BLaER1 treated with 17β-estradiol and CSF1 and Interleukin-3, amounts not matched to agents 10 nM and 100 nM (cell line): ENCODE data around the gene GXYLT2.

Experiments
- H3K27ac ChIP-seq, 11 experiments: shearing (Covaris generic); formaldehyde crosslinking; 2 replicates each; pipeline ENCODE4 v1.8.1; 2022
- H3K27me3 ChIP-seq, 11 experiments: shearing (Covaris generic); formaldehyde crosslinking; 2 replicates each; pipeline ENCODE4 v1.8.1; 2022
- H3K36me3 ChIP-seq, 11 experiments: shearing (Covaris generic); formaldehyde crosslinking; 2 replicates each; pipeline ENCODE4 v1.8.1; 2022
- H3K4me1 ChIP-seq, 10 experiments: shearing (Covaris generic); formaldehyde crosslinking; 2 replicates each; pipeline ENCODE4 v1.8.1; 2022
- H3K4me2 ChIP-seq, 11 experiments: shearing (Covaris generic); formaldehyde crosslinking; 2 replicates each; pipeline ENCODE4 v1.8.1; 2022
- H3K4me3 ChIP-seq, 10 experiments: shearing (Covaris generic); formaldehyde crosslinking; 2 replicates each; pipeline ENCODE4 v1.8.1; 2022
- H3K9ac ChIP-seq, 11 experiments: shearing (Covaris generic); formaldehyde crosslinking; 2 replicates each; pipeline ENCODE4 v1.8.1; 2022
- H3K9me3 ChIP-seq, 11 experiments: shearing (Covaris generic); formaldehyde crosslinking; replicated peaks in 1 of 11; 2 replicates each; pipeline ENCODE4 v1.8.1; 2022
- H4K20me1 ChIP-seq, 11 experiments: shearing (Covaris generic); formaldehyde crosslinking; 2 replicates each; pipeline ENCODE4 v1.8.1; 2022
- Cebpa-rat ChIP-seq, 11 experiments: shearing (Covaris generic); IDR thresholded peaks; 2 replicates each; pipeline ENCODE4 v1.8.1; 2022

GXYLT2 gene

DNA sequence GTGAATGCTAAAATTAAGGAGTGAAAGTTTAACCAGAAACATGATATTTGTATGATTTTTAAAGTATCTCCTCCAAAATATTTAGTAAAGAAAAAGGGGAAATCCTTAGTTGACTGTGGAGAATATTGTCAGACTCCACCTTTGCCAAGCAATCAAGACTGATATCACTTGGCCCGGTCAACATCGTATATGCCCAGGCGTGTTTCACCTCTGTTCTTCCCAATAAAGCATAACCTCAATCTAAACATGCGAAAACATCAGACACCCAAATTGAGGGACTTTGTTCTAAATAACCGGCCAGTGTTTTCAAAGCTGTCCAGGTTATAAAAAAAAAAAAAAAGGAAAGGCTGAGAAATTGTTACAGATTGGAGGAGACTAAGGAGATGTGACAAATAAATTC, 54.6 kb downstream of the GXYLT2 start:
- no peak overlapping the region for H3K4me3 ChIP-seq
- H3K9me3 ChIP-seq: 0 out of 22 replicates have a peak, but pooled peaks cover 0 to 5% (median 0%) of the 10 kb centered on the region in 11 experiments
- H3K27me3 ChIP-seq: no peaks in the 10 kb centered on the region
- H3K9ac ChIP-seq: no peak overlapping the region
- H3K27ac ChIP-seq: no peak overlapping the region
- no peaks in the 10 kb centered on the region for H4K20me1 ChIP-seq
- H3K36me3 ChIP-seq: no peaks in the 10 kb centered on the region
- TF ChIP-seq Cebpa-rat (IDR thresholded peaks at IDR 0.05): no peak
- peaks cover 15 to 30% (median 23%) of the 10 kb centered on the region in 10 experiments for H3K4me1 ChIP-seq
- no peak overlapping the region for H3K4me2 ChIP-seq

DNA sequence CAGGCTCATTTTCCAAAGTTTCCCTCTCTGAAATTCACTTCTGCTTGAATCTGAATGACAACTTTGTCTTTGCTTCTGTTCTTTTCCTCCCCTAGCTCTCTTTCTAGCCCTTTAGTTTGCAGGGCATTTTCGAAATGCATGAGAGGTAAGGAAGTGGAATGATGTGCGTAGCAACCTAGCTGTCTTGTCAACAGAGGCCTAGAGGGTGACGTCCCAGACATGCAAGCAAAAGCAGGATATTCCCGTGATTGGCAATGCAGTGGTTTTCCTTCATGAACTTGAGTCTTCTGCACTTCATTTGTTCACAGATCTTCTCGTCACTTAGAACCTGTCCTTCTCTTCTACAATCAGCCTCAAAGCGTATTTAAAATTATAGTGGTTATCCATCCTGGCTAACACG, 56.9 kb downstream of the GXYLT2 start:
- peak overlapping the region in 2 of 11 experiments; percentile 17 to 30; a peak in 3 of 22 replicates for H3K27ac ChIP-seq
- H3K9ac ChIP-seq: no peak overlapping the region
- peaks cover 11 to 24% (median 21%) of the 10 kb centered on the region in 10 experiments for H3K4me1 ChIP-seq
- no peaks in the 10 kb centered on the region for H3K36me3 ChIP-seq
- no peaks in the 10 kb centered on the region for H4K20me1 ChIP-seq
- peak overlapping the region in 8 of 11 experiments; percentile 45 to 86 (median 66); a peak in 11 of 22 replicates for H3K4me2 ChIP-seq
- 0 out of 22 replicates have a peak, but pooled peaks cover 0 to 5% (median 0%) of the 10 kb centered on the region in 11 experiments for H3K9me3 ChIP-seq
- no peak overlapping the region for H3K4me3 ChIP-seq
- no peaks in the 10 kb centered on the region for H3K27me3 ChIP-seq
- TF ChIP-seq Cebpa-rat (IDR thresholded peaks at IDR 0.05): no peak

DNA sequence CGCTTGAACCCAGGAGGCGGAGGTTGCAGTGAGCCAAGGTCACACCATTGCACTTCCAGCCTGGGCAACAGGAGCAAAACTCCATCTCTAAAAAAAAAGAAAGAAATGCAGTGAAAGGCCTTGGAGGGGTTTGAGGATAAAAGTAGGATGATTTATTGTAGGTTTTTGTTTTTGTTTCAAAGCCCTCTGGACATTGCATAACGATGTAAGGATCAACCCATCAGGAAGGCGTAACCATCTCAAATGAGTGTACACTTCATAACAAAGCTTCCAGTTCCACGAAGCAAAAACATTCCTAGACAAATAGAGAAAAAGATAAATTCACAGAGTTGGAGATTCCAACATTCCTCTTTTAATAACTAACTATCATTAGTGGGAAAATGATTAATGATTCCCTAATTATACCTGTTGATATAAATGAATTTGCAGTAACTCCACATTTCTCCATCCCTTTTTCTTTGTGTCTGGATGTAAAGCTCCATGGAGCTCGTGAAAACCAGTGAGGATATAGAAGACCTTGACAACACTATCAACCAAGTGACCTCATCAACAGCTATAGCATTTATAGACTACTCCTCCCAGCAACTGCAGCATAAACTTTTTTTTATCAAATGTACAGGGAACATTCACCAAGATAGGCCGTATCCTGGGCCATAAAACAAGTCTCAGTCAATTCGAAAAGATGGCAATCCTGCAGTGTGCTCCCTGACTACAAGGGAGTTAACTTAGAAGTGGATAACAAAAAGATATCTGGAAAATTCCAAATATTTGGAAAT, 60.1 kb downstream of the GXYLT2 start:
- H3K27me3 ChIP-seq: no peaks in the 10 kb centered on the region
- no peaks in the 10 kb centered on the region for H3K36me3 ChIP-seq
- H3K4me1 ChIP-seq: peaks cover 11 to 52% (median 35%) of the 10 kb centered on the region in 10 experiments
- no peak for TF ChIP-seq Cebpa-rat (IDR thresholded peaks at IDR 0.05)
- H3K9ac ChIP-seq: no peak overlapping the region
- H3K9me3 ChIP-seq: 0 out of 22 replicates have a peak, but pooled peaks cover 0 to 5% (median 0%) of the 10 kb centered on the region in 11 experiments
- no peaks in the 10 kb centered on the region for H4K20me1 ChIP-seq
- H3K4me2 ChIP-seq: no peak overlapping the region
- no peak overlapping the region for H3K4me3 ChIP-seq
- no peak overlapping the region for H3K27ac ChIP-seq

DNA sequence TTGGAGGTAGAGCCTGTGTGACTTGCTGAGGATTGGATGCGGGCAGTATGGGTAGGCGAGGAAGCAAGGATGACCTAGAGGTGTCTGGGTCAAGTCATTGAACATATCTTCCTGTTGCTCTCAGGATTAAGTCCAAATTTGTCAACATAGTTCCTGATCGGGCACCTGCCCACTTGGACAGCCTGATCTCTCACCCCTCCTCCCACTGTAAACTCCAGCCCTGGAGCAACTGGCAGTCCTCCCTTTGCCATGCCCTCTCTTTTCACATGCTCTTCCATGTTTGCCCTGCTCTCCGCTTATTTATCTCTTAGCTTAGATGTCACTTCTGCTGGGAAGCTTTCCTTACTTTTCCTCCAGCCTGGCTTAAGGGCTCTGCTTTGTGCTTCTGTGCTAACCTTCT, 61.2 kb downstream of the GXYLT2 start:
- H3K36me3 ChIP-seq: no peaks in the 10 kb centered on the region
- H3K9ac ChIP-seq: no peak overlapping the region
- H3K9me3 ChIP-seq: 0 out of 22 replicates have a peak, but pooled peaks cover 0 to 5% (median 0%) of the 10 kb centered on the region in 11 experiments
- H3K27ac ChIP-seq: no peak overlapping the region
- no peaks in the 10 kb centered on the region for H3K27me3 ChIP-seq
- H3K4me2 ChIP-seq: no peak overlapping the region
- TF ChIP-seq Cebpa-rat (IDR thresholded peaks at IDR 0.05): no peak
- H3K4me3 ChIP-seq: no peak overlapping the region
- H3K4me1 ChIP-seq: peaks cover 11 to 57% (median 41%) of the 10 kb centered on the region in 10 experiments
- no peaks in the 10 kb centered on the region for H4K20me1 ChIP-seq

DNA sequence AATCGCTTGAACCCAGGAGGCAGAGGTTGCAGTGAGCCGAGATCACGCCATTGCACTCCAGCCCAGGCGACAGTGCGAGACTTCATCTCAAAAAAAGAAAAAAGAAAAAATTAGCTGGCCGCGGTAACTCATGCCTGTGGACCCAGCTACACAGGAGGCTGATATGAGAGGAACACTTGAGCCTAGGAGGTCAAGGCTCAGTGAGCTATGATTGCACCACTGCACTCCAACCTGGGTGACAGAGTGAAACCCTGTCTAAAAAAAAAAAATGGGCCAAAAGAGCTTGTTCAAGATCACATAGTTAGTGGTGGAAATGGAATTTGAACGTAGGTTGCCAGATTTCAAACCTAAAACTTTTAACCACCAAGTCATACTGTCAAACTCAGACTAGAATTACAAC, 62.5 kb downstream of the GXYLT2 start:
- H3K4me3 ChIP-seq: no peak overlapping the region
- H3K4me1 ChIP-seq: peaks cover 10 to 46% (median 34%) of the 10 kb centered on the region in 10 experiments
- H4K20me1 ChIP-seq: no peaks in the 10 kb centered on the region
- no peak overlapping the region for H3K9ac ChIP-seq
- H3K27me3 ChIP-seq: no peaks in the 10 kb centered on the region
- H3K36me3 ChIP-seq: no peaks in the 10 kb centered on the region
- no peaks in the 10 kb centered on the region for H3K9me3 ChIP-seq
- TF ChIP-seq Cebpa-rat (IDR thresholded peaks at IDR 0.05): no peak
- peak overlapping the region in 8 of 11 experiments; percentile 7 to 55 (median 40); a peak in 13 of 22 replicates for H3K4me2 ChIP-seq
- H3K27ac ChIP-seq: no peak overlapping the region

DNA sequence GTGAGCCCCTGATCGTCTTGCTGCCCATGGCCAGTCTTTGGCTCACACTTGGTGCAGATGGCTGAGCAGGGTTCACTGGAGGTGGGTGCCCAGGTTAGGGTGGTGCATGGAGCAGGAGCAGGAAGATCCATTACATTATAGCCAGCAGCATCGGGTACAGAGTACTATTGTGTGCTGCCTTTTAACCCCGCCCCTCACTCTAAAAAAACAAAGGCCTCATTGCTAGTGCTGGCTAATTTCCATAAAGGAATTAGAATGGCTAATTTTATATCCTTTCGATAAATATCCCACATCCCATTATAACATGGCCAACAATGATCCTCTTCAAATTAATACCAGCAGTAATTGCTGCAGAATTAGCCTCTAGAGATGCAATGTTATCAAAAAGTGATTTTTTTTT, 63.0 kb downstream of the GXYLT2 start:
- no peak for TF ChIP-seq Cebpa-rat (IDR thresholded peaks at IDR 0.05)
- Histone ChIP-seq H3K4me1 (peaks cover 6 to 41% (median 29%) of the 10 kb centered on the region in 10 experiments), H3K27me3 (no peaks in the 10 kb centered on the region), H3K9me3 (no peaks in the 10 kb centered on the region), H3K9ac (no peak overlapping the region), H3K4me2 (peak overlapping the region in 8 of 11 experiments; percentile 7 to 55 (median 40); a peak in 13 of 22 replicates), H3K27ac (no peak overlapping the region), H3K4me3 (no peak overlapping the region), H4K20me1 (no peaks in the 10 kb centered on the region), H3K36me3 (no peaks in the 10 kb centered on the region)

DNA sequence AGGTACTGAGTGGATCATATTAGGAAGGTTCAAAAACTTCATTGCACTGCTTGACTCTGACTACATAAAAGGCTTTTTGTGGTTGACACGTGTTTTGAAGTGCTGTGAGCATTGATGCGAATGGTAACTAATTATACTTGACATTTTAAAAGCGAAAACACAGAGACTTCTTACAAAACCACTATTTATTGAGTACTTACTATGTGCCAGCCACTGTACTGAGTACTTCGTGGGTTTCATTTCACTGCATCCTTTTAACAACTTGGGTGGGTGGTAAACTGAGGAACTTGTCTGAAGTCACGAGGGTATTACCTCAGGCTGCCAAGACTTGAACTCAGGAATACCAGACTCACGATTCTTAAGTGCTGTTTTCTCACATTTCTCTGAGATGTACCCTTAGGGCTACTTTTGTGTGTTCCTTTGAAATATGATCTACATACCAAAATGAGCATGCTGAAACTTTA, 63.4 kb downstream of the GXYLT2 start:
- no peaks in the 10 kb centered on the region for H3K36me3 ChIP-seq
- no peak overlapping the region for H3K27ac ChIP-seq
- H4K20me1 ChIP-seq: no peaks in the 10 kb centered on the region
- H3K9me3 ChIP-seq: no peaks in the 10 kb centered on the region
- peak overlapping the region in 5 of 11 experiments; percentile 7 to 50 (median 20); a peak in 7 of 22 replicates for H3K4me2 ChIP-seq
- no peak for TF ChIP-seq Cebpa-rat (IDR thresholded peaks at IDR 0.05)
- H3K4me3 ChIP-seq: no peak overlapping the region
- peaks cover under 1 to 37% (median 24%) of the 10 kb centered on the region in 10 experiments; a peak in 19 of 20 replicates for H3K4me1 ChIP-seq
- H3K9ac ChIP-seq: no peak overlapping the region
- H3K27me3 ChIP-seq: no peaks in the 10 kb centered on the region

DNA sequence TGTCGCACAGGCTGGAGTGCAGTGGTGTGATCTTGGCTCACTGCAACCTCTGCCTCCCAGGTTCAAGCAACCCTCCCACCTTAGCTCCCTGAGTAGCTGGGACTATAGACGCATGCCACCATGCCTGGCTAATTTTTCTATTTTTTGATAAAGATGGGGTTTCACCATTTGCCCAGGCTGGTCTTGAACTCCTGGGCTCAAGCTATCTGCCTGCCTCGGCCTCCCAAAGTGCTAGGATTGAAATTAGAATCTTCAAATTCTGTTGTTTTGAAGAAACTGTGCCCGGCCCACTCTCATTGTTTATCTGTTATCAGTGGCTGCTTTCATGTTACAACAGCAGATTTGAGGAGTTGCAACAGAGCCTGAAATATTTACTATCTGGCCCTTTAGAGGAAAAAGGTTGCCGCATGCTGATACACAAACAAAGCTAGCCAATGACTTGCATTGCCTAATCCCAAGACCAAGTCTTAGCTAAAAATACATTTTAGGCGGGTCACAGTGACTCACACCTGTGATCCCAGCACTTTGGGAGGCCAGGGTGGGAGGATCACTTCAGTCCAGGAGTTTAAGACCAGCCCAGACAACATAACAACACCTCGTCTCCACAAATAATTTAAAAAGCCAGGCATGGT, 65.6 kb downstream of the GXYLT2 start:
- no peak overlapping the region for H3K9ac ChIP-seq
- H3K27ac ChIP-seq: no peak overlapping the region; a peak in 1 of 22 replicates
- H3K4me2 ChIP-seq: peak overlapping the region in 5 of 11 experiments; percentile 0 to 14 (median 4); a peak in 2 of 22 replicates
- peaks cover 0 to 33% (median 22%) of the 10 kb centered on the region in 10 experiments; a peak in 13 of 20 replicates for H3K4me1 ChIP-seq
- no peaks in the 10 kb centered on the region for H3K9me3 ChIP-seq
- H3K36me3 ChIP-seq: no peaks in the 10 kb centered on the region
- peak in 1 of 11 experiments; percentile 22; a peak in 1 of 22 replicates for TF ChIP-seq Cebpa-rat (IDR thresholded peaks at IDR 0.05)
- no peak overlapping the region for H3K4me3 ChIP-seq
- H4K20me1 ChIP-seq: no peaks in the 10 kb centered on the region
- H3K27me3 ChIP-seq: no peaks in the 10 kb centered on the region

DNA sequence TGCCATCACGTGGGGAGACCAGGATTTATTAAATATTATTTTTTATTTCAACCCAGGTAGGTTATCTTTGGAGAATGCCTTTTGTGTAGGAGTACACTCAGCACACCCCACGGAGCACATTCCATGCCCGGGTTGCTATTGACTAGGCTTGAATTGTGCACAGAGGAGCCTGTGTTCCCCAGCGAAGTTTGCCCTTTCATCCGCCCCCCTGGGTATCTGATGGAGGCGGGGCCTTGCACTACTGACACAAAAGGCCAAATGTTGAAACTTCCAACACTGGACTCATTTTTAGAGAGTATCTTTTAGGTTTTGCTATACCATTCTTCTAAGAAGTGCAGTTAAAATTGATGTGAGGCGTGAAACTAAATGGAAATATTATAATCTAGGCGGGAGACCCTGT, 69.5 kb downstream of the GXYLT2 start:
- H3K36me3 ChIP-seq: no peaks in the 10 kb centered on the region
- no peak overlapping the region for H3K4me2 ChIP-seq

More for the DNA sequence above, 69.5 kb downstream of the GXYLT2 start:
- Histone ChIP-seq H3K27ac (no peak overlapping the region), H3K4me3 (no peak overlapping the region), H3K4me1 (peaks cover 0 to 17% (median 11%) of the 10 kb centered on the region in 10 experiments; a peak in 9 of 20 replicates), H3K27me3 (no peaks in the 10 kb centered on the region), H3K9ac (no peak overlapping the region), H4K20me1 (no peaks in the 10 kb centered on the region), H3K9me3 (no peaks in the 10 kb centered on the region)
- TF ChIP-seq Cebpa-rat (IDR thresholded peaks at IDR 0.05): no peak
